H1 (cell line): ENCODE data around the gene CDH18. TPM values are rescaled to one million over a fixed set of nuclear protein-coding genes. Genes with fewer than 3 reads are reported as not detected.

Experiments
- BACH1 ChIP-seq: IDR thresholded peaks from 2 replicates; pipeline ENCODE4 v1.6.1; 2012; ENCODE audit warnings: low read length, improper control_type of control experiment
- CHD1 ChIP-seq: IDR thresholded peaks from 2 replicates; pipeline ENCODE4 v1.6.1; 2012; ENCODE audit warnings: low read depth, low read length, improper control_type of control experiment
- CTBP2 ChIP-seq: IDR thresholded peaks from 2 replicates; pipeline ENCODE4 v1.7.0; 2011; ENCODE audit warnings: borderline replicate concordance, mild to moderate bottlenecking, moderate library complexity, mixed read lengths, low read length; ENCODE audit not compliant: insufficient read depth, insufficient read length
- HDAC2 ChIP-seq, 2 experiments: fragments of 300-600 bp in 1 of 2; sonication (generic) in 1 of 2; IDR thresholded peaks; 2 replicates each; pipeline ENCODE4 v1.6.1; 2011 to 2012; ENCODE audit warnings: low read depth in 2 of 2, low read length in 2 of 2, mild to moderate bottlenecking in 2 of 2, moderate library complexity in 2 of 2, borderline replicate concordance in 1 of 2, inconsistent platforms in 1 of 2
- KDM4A ChIP-seq: IDR thresholded peaks from one replicate; pipeline ENCODE4 v1.7.1; 2012; ENCODE audit warnings: low read depth, mild to moderate bottlenecking, moderate library complexity, low read length, inconsistent platforms; ENCODE audit not compliant: severe bottlenecking
- RAD21 ChIP-seq, 2 experiments: IDR thresholded peaks in 1 of 2; conservative IDR thresholded peaks in 1 of 2; 2 replicates each; pipeline ENCODE4 v1.6.1; 2011; ENCODE audit warnings: low read depth in 2 of 2, low read length in 2 of 2, improper control_type of control experiment in 1 of 2, inconsistent platforms in 1 of 2, mild to moderate bottlenecking in 1 of 2, moderate library complexity in 1 of 2
- RFX5 ChIP-seq: IDR thresholded peaks from 2 replicates; pipeline ENCODE4 v1.6.1; 2011; ENCODE audit warnings: low read depth, low read length, improper control_type of control experiment, borderline replicate concordance
- RNF2 ChIP-seq: fragments of 200-900, 300-1000 bp; sonication (generic); IDR thresholded peaks from 2 replicates; pipeline ENCODE4 v1.7.1; 2016; ENCODE audit warnings: borderline replicate concordance, low read depth, mild to moderate bottlenecking, antibody characterized with exemption, low read length; ENCODE audit not compliant: poor library complexity, severe bottlenecking; ENCODE audit errors: missing control alignments
- SIX5 ChIP-seq: IDR thresholded peaks from 2 replicates; pipeline ENCODE4 v1.6.1; 2011; ENCODE audit warnings: mild to moderate bottlenecking, low read depth, low read length
- ZNF274 ChIP-seq: IDR thresholded peaks from 2 replicates; pipeline ENCODE4 v1.7.0; 2012; ENCODE audit warnings: low read length, borderline replicate concordance; ENCODE audit errors: extremely low read depth
- polyA plus RNA-seq, 7 experiments: library from polyadenylated mRNA; depleted of rRNA in 3 of 7; stranded (reverse) in 5 of 7; unstranded in 2 of 7; fragments of >200 nt in 5 of 7; fragments of 200-250 nt in 2 of 7; gene quantifications; 1 replicate in 5 of 7; 2 replicates in 1 of 7; 4 replicates in 1 of 7; pipeline versions ENCODE4 v1.2.1 to v1.2.3, GENCODE V29; 2011 to 2013; ENCODE audit warnings: missing spikeins in 2 of 7, mixed read lengths in 2 of 7
- total RNA-seq: library from RNA; stranded (reverse); fragmentation: NEBNext Ultra II Directional; extraction: Animal tissue kit (Norgen Biotek cat#: 25700); gene quantifications from 2 replicates; pipeline ENCODE4 v1.2.1, GENCODE V29; 2021

CDH18 gene
- total and polyA plus RNA-seq, 2 of the 8 experiments (the other 6 are each of a cell fraction or from before 2014, with no cell fraction given), result 0.30 to 0.32 TPM

- TF ChIP-seq RNF2 (no peak), RFX5 (no peak), RAD21 (IDR thresholded peaks at IDR 0.05 in 1 of 2, conservative IDR thresholded peaks at IDR 0.05 in 1 of 2; ENCODE audit: low read depth in 2 of 2, low read length in 2 of 2) (no peak), KDM4A (no peak), ZNF274 (no peak), SIX5 (no peak), HDAC2 (IDR thresholded peaks at IDR 0.05; ENCODE audit: borderline replicate concordance in 1 of 2, low read depth in 2 of 2, low read length in 2 of 2) (no peak), CTBP2 (no peak), BACH1 (no peak), CHD1 (no peak)
These were observed 456.5 kb downstream of the CDH18 start (continued) for GRCh38 chr5:19531374-19531952.
